KOPT-K1 (cell line): ENCODE results near the gene MPP7.

Experiments
- H3K27ac ChIP-seq: fragments of 200-600 bp; sonication (generic); 2 replicates; pipeline ENCODE4 v1.5.1; 2016; ENCODE audit warnings: antibody characterized with exemption, mild to moderate bottlenecking, low read depth, low read length; ENCODE audit not compliant: poor library complexity, severe bottlenecking
- H3K36me3 ChIP-seq: fragments of 200-600 bp; sonication (generic); 2 replicates; pipeline ENCODE4 v1.5.1; 2017; ENCODE audit warnings: antibody characterized with exemption, mild to moderate bottlenecking, low read length, moderate library complexity; ENCODE audit not compliant: insufficient read depth
- H3K9me3 ChIP-seq: fragments of 200-600 bp; sonication (generic); 2 replicates; pipeline ENCODE4 v1.5.1; 2017; ENCODE audit warnings: antibody characterized with exemption, low read length, mild to moderate bottlenecking; ENCODE audit not compliant: insufficient read depth, poor library complexity, severe bottlenecking

The MPP7 gene

GRCh38 chr10:28266449-28267224 is 36.2 kb downstream of the MPP7 start:
- no peak overlapping the region for H3K27ac ChIP-seq
- no peaks in the 10 kb centered on the region for H3K36me3 ChIP-seq
- no peaks in the 10 kb centered on the region for H3K9me3 ChIP-seq

- H3K27ac ChIP-seq, result no peak overlapping the region
- no peaks in the 10 kb centered on the region for H3K36me3 ChIP-seq
- no peaks in the 10 kb centered on the region for H3K9me3 ChIP-seq
These were observed 39.6 kb downstream of the MPP7 start for GRCh38 chr10:28263136-28263857.

- Histone ChIP-seq H3K27ac (no peak overlapping the region), H3K36me3 (no peaks in the 10 kb centered on the region), H3K9me3 (no peaks in the 10 kb centered on the region)
These were observed 46.1 kb downstream of the MPP7 start for GRCh38 chr10:28256776-28257175.

- Histone ChIP-seq H3K27ac (no peak overlapping the region), H3K36me3 (no peaks in the 10 kb centered on the region)
These were observed 48.4 kb downstream of the MPP7 start for GRCh38 chr10:28254290-28254985.

GRCh38 chr10:28253169-28253785 is 49.6 kb downstream of the MPP7 start:
- Histone ChIP-seq H3K36me3 (no peaks in the 10 kb centered on the region), H3K27ac (no peak overlapping the region), H3K9me3 (no peaks in the 10 kb centered on the region)

More at GRCh38 chr10:28254290-28254985, 48.4 kb downstream of the MPP7 start:
- no peaks in the 10 kb centered on the region for H3K9me3 ChIP-seq
